Skeletal muscle satellite cell (primary cell): ENCODE measurements around the gene SLC6A12.
"Not testable (repeated sequence)": the region's sequence is repeated elsewhere in the genome, so short reads cannot be mapped to it uniquely, and the experiment has no call there.

ENCODE experiments used
- H3K27me3 ChIP-seq: 2 replicates; pipeline ENCODE4 v1.7.0; 2013; ENCODE audit warnings: low read length; ENCODE audit not compliant: control insufficient read depth, insufficient read depth
- H3K36me3 ChIP-seq: 2 replicates; pipeline ENCODE4 v1.7.0; 2013; ENCODE audit warnings: mild to moderate bottlenecking, control low read depth, low read length; ENCODE audit not compliant: insufficient read depth
- H3K4me1 ChIP-seq: 2 replicates; pipeline ENCODE4 v1.7.0; 2013; ENCODE audit warnings: low read length; ENCODE audit not compliant: control insufficient read depth, insufficient read depth
- H3K4me2 ChIP-seq: 2 replicates; pipeline ENCODE4 v1.7.0; 2013; ENCODE audit warnings: mild to moderate bottlenecking, low read length
- H3K4me3 ChIP-seq: 2 replicates; pipeline ENCODE4 v1.7.0; 2013; ENCODE audit warnings: low read length
- H3K9ac ChIP-seq: 2 replicates; pipeline ENCODE4 v1.7.0; 2013; ENCODE audit warnings: mild to moderate bottlenecking, low read depth, low read length, moderate library complexity
- H3K9me3 ChIP-seq: replicated peaks from 2 replicates; pipeline ENCODE4 v1.7.0; 2013; ENCODE audit warnings: mild to moderate bottlenecking, control low read depth, low read length

The SLC6A12 gene

GRCh38 chr12:247271-247670 lies 33.3 kb upstream of the SLC6A12 start:
- Histone ChIP-seq H3K4me2 (no peak overlapping the region), H3K4me1 (no peaks in the 10 kb centered on the region), H3K4me3 (no peak overlapping the region), H3K27me3 (peaks cover 14% of the 10 kb centered on the region), H3K36me3 (no peaks in the 10 kb centered on the region), H3K9ac (no peak overlapping the region), H3K9me3 (no peaks in the 10 kb centered on the region)

- no peaks in the 10 kb centered on the region for H3K36me3 ChIP-seq
- no peak overlapping the region for H3K4me3 ChIP-seq
- H3K9me3 ChIP-seq, result no peaks in the 10 kb centered on the region
- H3K9ac ChIP-seq, result no peak overlapping the region
- H3K27me3 ChIP-seq, result peaks cover 9% of the 10 kb centered on the region
- H3K4me2 ChIP-seq, result no peak overlapping the region
- no peaks in the 10 kb centered on the region for H3K4me1 ChIP-seq
These were observed 29.4 kb upstream of the SLC6A12 start for GRCh38 chr12:243381-243780.

GRCh38 chr12:242496-242895 lies 28.5 kb upstream of the SLC6A12 start:
- Histone ChIP-seq H3K9me3 (no peaks in the 10 kb centered on the region), H3K27me3 (peaks cover 9% of the 10 kb centered on the region), H3K36me3 (no peaks in the 10 kb centered on the region)

GRCh38 chr12:241266-241665 lies 27.3 kb upstream of the SLC6A12 start:
- Histone ChIP-seq H3K4me3 (no peak overlapping the region), H3K36me3 (no peaks in the 10 kb centered on the region), H3K9me3 (no peaks in the 10 kb centered on the region), H3K27me3 (peaks cover 9% of the 10 kb centered on the region), H3K4me2 (no peak overlapping the region), H3K9ac (no peak overlapping the region), H3K4me1 (no peaks in the 10 kb centered on the region)

More at GRCh38 chr12:242496-242895, 28.5 kb upstream of the SLC6A12 start:
- H3K4me2 ChIP-seq, result no peak overlapping the region
- H3K9ac ChIP-seq, result no peak overlapping the region
- H3K4me3 ChIP-seq, result no peak overlapping the region
- H3K4me1 ChIP-seq, result no peaks in the 10 kb centered on the region

- Histone ChIP-seq H3K9ac (no peak overlapping the region), H3K4me2 (no peak overlapping the region), H3K27me3 (peaks cover 9% of the 10 kb centered on the region), H3K36me3 (no peaks in the 10 kb centered on the region), H3K9me3 (no peaks in the 10 kb centered on the region), H3K4me1 (no peaks in the 10 kb centered on the region), H3K4me3 (no peak overlapping the region)
These were observed 26.6 kb upstream of the SLC6A12 start for GRCh38 chr12:240566-240965.

DNA sequence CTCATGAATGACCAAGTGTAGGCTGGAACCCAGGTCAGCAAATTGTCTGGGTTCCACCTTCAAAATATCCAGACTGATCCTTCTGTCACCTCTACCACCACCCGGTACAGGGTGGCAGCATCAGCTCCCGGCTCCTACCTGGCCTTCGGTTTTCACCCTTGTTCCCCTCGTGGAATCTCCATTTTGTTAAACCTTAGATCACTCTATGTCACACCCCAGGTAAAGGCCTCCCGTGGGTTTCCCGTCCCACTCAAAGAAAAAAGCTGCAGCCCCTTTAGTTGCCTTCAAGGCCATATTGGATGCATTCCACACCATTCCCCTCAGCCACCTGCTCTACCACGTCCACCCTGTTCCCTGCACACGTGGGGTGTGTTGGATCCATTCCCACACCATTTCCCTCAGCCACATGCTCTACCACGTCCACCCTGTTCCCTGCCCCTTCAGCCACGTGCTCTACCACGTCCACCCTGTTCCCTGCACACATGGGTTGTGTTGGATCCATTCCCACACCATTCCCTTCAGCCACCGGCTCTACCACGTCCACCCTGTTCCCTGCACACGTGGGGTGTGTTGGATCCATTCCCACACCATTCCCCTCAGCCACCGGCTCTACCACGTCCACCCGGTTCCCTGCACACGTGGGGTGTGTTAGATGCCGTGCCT lies 24.9 kb upstream of the SLC6A12 start:
- Histone ChIP-seq H3K27me3 (peaks cover 9% of the 10 kb centered on the region), H3K4me1 (no peaks in the 10 kb centered on the region), H3K9ac (no peak overlapping the region), H3K9me3 (no peaks in the 10 kb centered on the region), H3K4me3 (no peak overlapping the region), H3K4me2 (no peak overlapping the region), H3K36me3 (no peaks in the 10 kb centered on the region)

DNA sequence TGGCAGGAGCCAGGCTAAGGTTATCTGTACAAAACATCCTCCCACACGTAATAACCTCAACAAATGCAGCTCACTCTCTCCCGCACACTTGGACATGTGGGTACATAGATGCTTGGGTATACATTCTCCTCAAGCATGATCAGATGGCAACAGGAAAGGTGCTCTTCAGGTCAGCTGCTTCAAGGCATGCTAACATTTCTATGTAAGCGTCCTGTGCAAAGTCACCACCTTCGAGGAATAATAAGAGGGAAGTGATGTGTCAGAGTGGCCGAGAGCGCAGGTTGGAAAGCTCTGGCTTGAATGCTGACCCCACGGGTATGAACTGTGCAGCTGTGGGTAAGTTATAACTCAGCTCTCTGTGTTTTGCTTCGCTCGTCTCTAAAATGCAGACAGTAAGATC lies 24.2 kb upstream of the SLC6A12 start:
- Histone ChIP-seq H3K4me3 (no peak overlapping the region), H3K36me3 (no peaks in the 10 kb centered on the region), H3K4me1 (no peaks in the 10 kb centered on the region), H3K9ac (no peak overlapping the region), H3K9me3 (no peaks in the 10 kb centered on the region), H3K4me2 (no peak overlapping the region), H3K27me3 (peaks cover 10% of the 10 kb centered on the region)

GRCh38 chr12:237026-237815 lies 23.3 kb upstream of the SLC6A12 start:
- Histone ChIP-seq H3K9ac (no peak overlapping the region), H3K27me3 (peaks cover 19% of the 10 kb centered on the region), H3K36me3 (no peaks in the 10 kb centered on the region), H3K9me3 (no peaks in the 10 kb centered on the region), H3K4me3 (no peak overlapping the region), H3K4me2 (no peak overlapping the region), H3K4me1 (no peaks in the 10 kb centered on the region)

- Histone ChIP-seq H3K9me3 (no peaks in the 10 kb centered on the region), H3K4me3 (no peak overlapping the region), H3K27me3 (peaks cover 27% of the 10 kb centered on the region), H3K4me1 (no peaks in the 10 kb centered on the region), H3K4me2 (no peak overlapping the region), H3K9ac (no peak overlapping the region), H3K36me3 (no peaks in the 10 kb centered on the region)
These were observed 22.5 kb upstream of the SLC6A12 start for GRCh38 chr12:236445-236844.

DNA sequence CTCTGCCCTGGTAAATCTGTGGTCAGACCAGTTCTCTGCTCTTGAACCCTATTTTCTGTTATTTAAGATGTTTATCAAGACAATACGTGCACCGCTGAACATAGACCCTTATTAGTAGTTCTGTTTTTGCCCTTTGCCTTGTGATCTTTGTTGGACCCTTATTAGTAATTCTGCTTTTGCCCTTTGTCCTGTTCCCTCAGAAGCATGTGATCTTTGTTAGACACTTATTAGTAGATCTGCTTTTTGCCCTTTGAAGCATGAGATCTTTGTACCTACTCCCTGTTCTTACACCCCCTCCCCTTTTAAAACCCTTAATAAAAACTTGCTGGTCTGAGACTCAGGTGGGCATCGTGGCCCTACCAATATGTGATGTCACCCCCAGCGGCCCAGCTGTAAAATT lies 22.0 kb upstream of the SLC6A12 start:
- H3K4me1 ChIP-seq, H3K9ac ChIP-seq, H3K36me3 ChIP-seq, H3K4me3 ChIP-seq, H3K4me2 ChIP-seq, H3K9me3 ChIP-seq: not testable (repeated sequence)
- peaks cover 32% of the 10 kb centered on the region for H3K27me3 ChIP-seq

GRCh38 chr12:234891-235415 lies 21.0 kb upstream of the SLC6A12 start:
- Histone ChIP-seq H3K36me3 (no peaks in the 10 kb centered on the region), H3K9ac (no peak overlapping the region), H3K4me2 (no peak overlapping the region), H3K4me3 (no peak overlapping the region), H3K27me3 (peaks cover 42% of the 10 kb centered on the region), H3K9me3 (no peaks in the 10 kb centered on the region), H3K4me1 (no peaks in the 10 kb centered on the region)

GRCh38 chr12:234019-234418 lies 20.1 kb upstream of the SLC6A12 start:
- Histone ChIP-seq H3K4me2 (no peak overlapping the region), H3K9me3 (no peaks in the 10 kb centered on the region), H3K27me3 (peaks cover 51% of the 10 kb centered on the region), H3K9ac (no peak overlapping the region), H3K4me3 (no peak overlapping the region), H3K4me1 (no peaks in the 10 kb centered on the region), H3K36me3 (no peaks in the 10 kb centered on the region)
